OCI-LY1 (cell line): ENCODE results near the gene NFIX.

Source experiments
- H2AFZ ChIP-seq: fragments of 200-600 bp; sonication (generic), shearing (Covaris generic); 2 replicates; pipeline ENCODE4 v1.6.0; 2014; ENCODE audit warnings: antibody characterized with exemption, mild to moderate bottlenecking, low read length
- H3F3A ChIP-seq: fragments of 200-600 bp; sonication (generic), shearing (Covaris generic); 2 replicates; pipeline ENCODE4 v1.6.0; 2014; ENCODE audit warnings: mild to moderate bottlenecking, antibody characterized with exemption, low read length, moderate library complexity; ENCODE audit not compliant: insufficient read depth
- H3K27ac ChIP-seq: fragments of 200-600 bp; sonication (generic); 2 replicates; pipeline ENCODE4 v1.5.1; 2014; ENCODE audit warnings: low read length, mixed run types, mild to moderate bottlenecking, low read depth; ENCODE audit not compliant: poor library complexity, severe bottlenecking
- H3K27me3 ChIP-seq: fragments of 200-600 bp; sonication (generic); 2 replicates; pipeline ENCODE4 v1.6.0; 2014; ENCODE audit warnings: antibody characterized with exemption, mild to moderate bottlenecking, low read length, moderate library complexity; ENCODE audit not compliant: insufficient read depth
- H3K36me3 ChIP-seq: fragments of 200-600 bp; sonication (generic); 2 replicates; pipeline ENCODE4 v1.6.1; 2014; ENCODE audit warnings: mild to moderate bottlenecking, antibody characterized with exemption, low read length, moderate library complexity, mixed read lengths; ENCODE audit not compliant: insufficient read depth
- H3K4me1 ChIP-seq: fragments of 200-600 bp; sonication (generic); 2 replicates; pipeline ENCODE4 v1.5.1; 2014; ENCODE audit warnings: mild to moderate bottlenecking, low read length, moderate library complexity; ENCODE audit not compliant: insufficient read depth, severe bottlenecking
- H3K4me2 ChIP-seq: fragments of 200-600 bp; sonication (generic), shearing (Covaris generic); 2 replicates; pipeline ENCODE4 v1.6.1; 2014; ENCODE audit warnings: low read length
- H3K4me3 ChIP-seq: fragments of 200-600 bp; sonication (generic); 2 replicates; pipeline ENCODE4 v1.5.1; 2014; ENCODE audit warnings: low read length, low read depth, mild to moderate bottlenecking, mixed read lengths; ENCODE audit not compliant: poor library complexity, severe bottlenecking
- H3K79me2 ChIP-seq: fragments of 200-600 bp; shearing (Covaris generic); 2 replicates; pipeline ENCODE4 v1.6.1; 2016; ENCODE audit warnings: mixed run types, low read length, mixed read lengths; ENCODE audit not compliant: insufficient read depth
- H3K9ac ChIP-seq: fragments of 200-600 bp; sonication (generic), shearing (Covaris generic); 2 replicates; pipeline ENCODE4 v1.6.1; 2014; ENCODE audit warnings: mild to moderate bottlenecking, low read length, mixed read lengths
- H3K9me2 ChIP-seq: fragments of 200-600 bp; sonication (generic), shearing (Covaris generic); 2 replicates; pipeline ENCODE4 v1.6.1; 2014; ENCODE audit warnings: low read depth, mild to moderate bottlenecking, low read length, mixed read lengths
- H3K9me3 ChIP-seq: fragments of 200-600 bp; shearing (Covaris generic); 2 replicates; pipeline ENCODE4 v1.6.1; 2014; ENCODE audit warnings: low read length, mixed read lengths
- H4K20me1 ChIP-seq: fragments of 200-600 bp; sonication (generic), shearing (Covaris generic); 2 replicates; pipeline ENCODE4 v1.6.0; 2016; ENCODE audit warnings: mild to moderate bottlenecking, low read length; ENCODE audit not compliant: insufficient read depth
- EZH2 ChIP-seq: fragments of 200-600 bp; sonication (generic), shearing (Covaris generic); IDR thresholded peaks from 2 replicates; pipeline ENCODE4 v1.8.0; 2017; ENCODE audit warnings: borderline replicate concordance, mixed run types, mild to moderate bottlenecking, antibody characterized with exemption, low read length, moderate library complexity, mixed read lengths
- TF ChIP-seq, protein P1 (sequence below): fragments of 200-600 bp; sonication (generic), shearing (Covaris generic); IDR thresholded peaks from 2 replicates; pipeline ENCODE4 v1.5.1; 2017; ENCODE audit warnings: mild to moderate bottlenecking, antibody characterized with exemption, low read length, moderate library complexity, mixed read lengths

Gene NFIX

DNA sequence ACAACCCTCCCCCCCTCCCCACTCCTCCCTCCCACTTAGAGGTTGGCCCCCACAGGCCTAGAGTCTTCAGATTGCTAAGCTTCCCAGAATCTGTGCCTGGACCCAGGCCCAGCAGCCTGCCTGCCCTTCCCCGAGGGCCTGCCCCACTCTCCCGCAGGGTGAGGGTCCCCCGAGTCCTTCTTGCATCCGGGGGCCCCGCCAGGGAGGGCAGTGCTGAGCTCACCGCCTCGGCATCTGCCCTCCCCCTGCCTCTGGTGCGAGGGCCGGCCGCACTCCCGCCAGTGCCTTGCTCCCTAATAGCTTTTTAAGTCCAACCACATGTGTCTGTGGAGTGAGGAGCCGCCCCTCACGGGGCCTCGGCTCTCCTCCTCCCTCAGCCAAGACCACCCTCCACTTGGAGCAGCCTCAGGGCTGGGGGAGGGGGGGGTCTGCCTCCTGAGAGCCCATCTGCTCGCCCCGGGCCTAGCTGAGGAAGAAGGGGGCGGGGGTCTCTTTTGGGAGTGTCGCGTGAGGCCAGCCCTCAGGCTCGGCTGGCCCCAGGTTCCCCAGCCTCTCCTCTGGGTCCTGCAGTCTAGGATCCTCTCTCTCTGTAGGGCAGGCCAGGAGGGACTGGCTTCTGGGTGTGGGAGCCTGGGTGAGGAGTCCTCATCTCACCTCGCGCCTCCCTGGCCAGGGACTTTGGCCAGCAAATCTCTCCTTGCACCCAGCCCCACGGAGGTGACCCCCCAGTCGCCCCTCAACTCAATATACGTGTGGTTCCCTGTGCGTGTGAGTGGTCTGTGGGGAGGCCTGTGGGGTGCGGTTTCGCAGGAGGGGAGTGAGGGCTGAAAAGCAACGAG is 60.2 kb downstream of the NFIX start:
- H2AFZ ChIP-seq: no peak overlapping the region
- no peak overlapping the region for H3K9ac ChIP-seq
- H3K4me2 ChIP-seq: no peak overlapping the region
- no peaks in the 10 kb centered on the region for H3K9me2 ChIP-seq
- H3K27ac ChIP-seq: no peak overlapping the region
- TF ChIP-seq, protein P1, sequence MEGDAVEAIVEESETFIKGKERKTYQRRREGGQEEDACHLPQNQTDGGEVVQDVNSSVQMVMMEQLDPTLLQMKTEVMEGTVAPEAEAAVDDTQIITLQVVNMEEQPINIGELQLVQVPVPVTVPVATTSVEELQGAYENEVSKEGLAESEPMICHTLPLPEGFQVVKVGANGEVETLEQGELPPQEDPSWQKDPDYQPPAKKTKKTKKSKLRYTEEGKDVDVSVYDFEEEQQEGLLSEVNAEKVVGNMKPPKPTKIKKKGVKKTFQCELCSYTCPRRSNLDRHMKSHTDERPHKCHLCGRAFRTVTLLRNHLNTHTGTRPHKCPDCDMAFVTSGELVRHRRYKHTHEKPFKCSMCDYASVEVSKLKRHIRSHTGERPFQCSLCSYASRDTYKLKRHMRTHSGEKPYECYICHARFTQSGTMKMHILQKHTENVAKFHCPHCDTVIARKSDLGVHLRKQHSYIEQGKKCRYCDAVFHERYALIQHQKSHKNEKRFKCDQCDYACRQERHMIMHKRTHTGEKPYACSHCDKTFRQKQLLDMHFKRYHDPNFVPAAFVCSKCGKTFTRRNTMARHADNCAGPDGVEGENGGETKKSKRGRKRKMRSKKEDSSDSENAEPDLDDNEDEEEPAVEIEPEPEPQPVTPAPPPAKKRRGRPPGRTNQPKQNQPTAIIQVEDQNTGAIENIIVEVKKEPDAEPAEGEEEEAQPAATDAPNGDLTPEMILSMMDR: no peak
- TF ChIP-seq EZH2: no peak
- H3K4me1 ChIP-seq: no peaks in the 10 kb centered on the region
- H3K27me3 ChIP-seq: peaks cover 12% of the 10 kb centered on the region
- no peaks in the 10 kb centered on the region for H3K36me3 ChIP-seq
- no peaks in the 10 kb centered on the region for H3F3A ChIP-seq
- H3K79me2 ChIP-seq: no peaks in the 10 kb centered on the region
- H3K9me3 ChIP-seq: no peaks in the 10 kb centered on the region
- no peaks in the 10 kb centered on the region for H4K20me1 ChIP-seq
- no peak overlapping the region for H3K4me3 ChIP-seq

DNA sequence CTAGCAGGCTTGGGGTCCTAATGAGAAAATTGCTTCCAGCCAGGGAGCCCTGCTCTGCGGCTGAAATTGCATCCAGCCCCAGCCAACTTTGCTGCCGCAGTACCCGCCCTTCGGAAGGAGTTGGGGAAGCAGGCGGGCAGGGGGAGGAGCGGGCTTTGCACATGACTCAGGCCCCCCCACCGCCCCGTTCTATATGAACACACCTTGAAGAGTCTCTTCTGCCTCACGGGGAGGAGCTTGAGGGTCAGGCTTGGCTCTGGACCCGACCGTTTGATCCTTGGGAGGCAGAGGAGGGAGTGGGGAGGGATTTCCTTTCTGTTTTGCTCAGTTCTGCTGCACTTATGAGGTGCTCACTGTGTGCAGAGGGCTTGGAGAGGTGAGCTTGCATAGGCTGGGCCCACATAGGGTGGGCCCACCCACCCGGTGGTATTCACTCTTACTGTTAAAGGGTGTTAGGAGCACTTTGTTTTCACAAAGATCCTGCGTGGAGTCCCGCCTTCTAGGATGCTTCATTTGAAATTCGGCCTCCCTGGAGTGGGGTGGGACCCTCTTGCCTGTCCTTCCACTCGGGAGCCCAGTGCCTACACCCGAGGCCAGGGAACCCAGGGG is 60.9 kb downstream of the NFIX start:
- TF ChIP-seq EZH2: no peak
- TF ChIP-seq, protein P1: no peak
- Histone ChIP-seq H3K9me3 (no peaks in the 10 kb centered on the region), H3K79me2 (no peaks in the 10 kb centered on the region), H3K27me3 (peaks cover 8% of the 10 kb centered on the region), H3K36me3 (no peaks in the 10 kb centered on the region), H4K20me1 (no peaks in the 10 kb centered on the region), H3K9ac (no peak overlapping the region), H3K4me2 (no peak overlapping the region), H3K4me3 (no peak overlapping the region), H3K4me1 (no peaks in the 10 kb centered on the region), H3K9me2 (no peaks in the 10 kb centered on the region), H3K27ac (no peak overlapping the region), H3F3A (no peaks in the 10 kb centered on the region), H2AFZ (no peak overlapping the region)

DNA sequence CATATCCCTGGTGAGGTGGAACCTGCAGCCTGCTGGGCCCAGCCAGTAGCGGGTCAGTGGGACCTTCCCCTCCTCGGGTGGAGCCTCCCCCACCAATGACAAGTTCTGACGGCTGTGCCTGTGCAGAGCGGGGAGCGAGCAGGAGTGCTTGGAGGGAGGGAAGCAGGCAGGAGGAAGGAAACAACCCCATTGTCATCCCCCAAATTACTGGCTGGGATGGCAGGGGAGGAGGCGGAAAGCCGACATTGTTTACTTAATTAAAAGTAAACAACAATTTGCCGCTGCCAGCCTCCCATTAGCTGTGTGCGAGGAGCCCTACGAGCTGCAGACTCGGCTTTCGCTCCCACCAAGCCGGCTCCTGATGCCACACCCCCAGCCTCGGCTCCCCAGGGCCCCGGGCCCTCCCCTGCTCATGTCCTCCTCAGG is 61.9 kb downstream of the NFIX start:
- no peaks in the 10 kb centered on the region for H3K79me2 ChIP-seq
- H3F3A ChIP-seq: no peaks in the 10 kb centered on the region
- H3K9me3 ChIP-seq: no peaks in the 10 kb centered on the region
- H3K9me2 ChIP-seq: no peaks in the 10 kb centered on the region
- no peak overlapping the region for H2AFZ ChIP-seq
- no peaks in the 10 kb centered on the region for H3K4me1 ChIP-seq
- peaks cover 5% of the 10 kb centered on the region for H3K27me3 ChIP-seq
- no peak overlapping the region for H3K9ac ChIP-seq
- no peak overlapping the region for H3K27ac ChIP-seq
- no peaks in the 10 kb centered on the region for H4K20me1 ChIP-seq
- no peaks in the 10 kb centered on the region for H3K36me3 ChIP-seq
- no peak overlapping the region for H3K4me2 ChIP-seq
- no peak for TF ChIP-seq EZH2
- TF ChIP-seq, protein P1: no peak
- no peak overlapping the region for H3K4me3 ChIP-seq
